Endodermal cell (in vitro differentiated cells): ENCODE results near the gene CCSER1. TPM values are rescaled to one million over a fixed set of nuclear protein-coding genes. Genes with fewer than 3 reads are reported as not detected.

Experiments used
- DNase-seq: peaks from one replicate; pipeline ENCODE4 v3.0.0-alpha.2; 2017
- H3K27ac ChIP-seq: 2 replicates; pipeline ENCODE4 v1.5.1; 2013; ENCODE audit warnings: mild to moderate bottlenecking, low read depth, low read length, moderate library complexity
- H3K27me3 ChIP-seq: 2 replicates; pipeline ENCODE4 v1.6.1; 2013; ENCODE audit warnings: mild to moderate bottlenecking, low read length, moderate library complexity; ENCODE audit not compliant: insufficient read depth, control insufficient read depth, poor library complexity, severe bottlenecking
- H3K36me3 ChIP-seq: 2 replicates; pipeline ENCODE4 v1.7.0; 2013; ENCODE audit warnings: mild to moderate bottlenecking, low read length, moderate library complexity; ENCODE audit not compliant: control insufficient read depth, insufficient read depth
- H3K4me1 ChIP-seq: one replicate; pipeline ENCODE4 v1.7.0; 2013; ENCODE audit warnings: low read length; ENCODE audit not compliant: control insufficient read depth, insufficient read depth
- H3K4me3 ChIP-seq: 2 replicates; pipeline ENCODE4 v1.5.1; 2013; ENCODE audit warnings: mild to moderate bottlenecking, low read length, moderate library complexity
- H3K9ac ChIP-seq: 2 replicates; pipeline ENCODE4 v1.6.1; 2013; ENCODE audit warnings: mild to moderate bottlenecking, low read length, moderate library complexity; ENCODE audit not compliant: poor library complexity, severe bottlenecking; ENCODE audit errors: extremely low read depth
- H3K9me3 ChIP-seq: 2 replicates; pipeline ENCODE4 v1.6.1; 2013; ENCODE audit warnings: mild to moderate bottlenecking, low read length, moderate library complexity; ENCODE audit not compliant: control insufficient read depth
- H3K27ac Mint-ChIP-seq: 2 replicates; pipeline ENCODE4 v1.8.0; 2020; ENCODE audit warnings: mixed read lengths
- H3K27me3 Mint-ChIP-seq: 2 replicates; pipeline ENCODE4 v1.8.0; 2021; ENCODE audit warnings: mild to moderate bottlenecking, mixed read lengths; ENCODE audit not compliant: insufficient read depth
- H3K36me3 Mint-ChIP-seq: 2 replicates; pipeline ENCODE4 v1.8.0; 2020; ENCODE audit warnings: low read depth, mixed read lengths
- H3K4me1 Mint-ChIP-seq: 2 replicates; pipeline ENCODE4 v1.8.0; 2020; ENCODE audit warnings: mixed read lengths
- H3K4me3 Mint-ChIP-seq: 2 replicates; pipeline ENCODE4 v1.8.0; 2020; ENCODE audit warnings: mild to moderate bottlenecking, moderate library complexity, mixed read lengths
- H3K9me3 Mint-ChIP-seq: 2 replicates; pipeline ENCODE4 v1.8.0; 2020; ENCODE audit warnings: mild to moderate bottlenecking, mixed read lengths
- CTCF ChIP-seq: fragments of 200-600 bp; sonication (generic); conservative IDR thresholded peaks from 2 replicates; pipeline ENCODE4 v1.5.0; 2021; ENCODE audit warnings: antibody characterized with exemption, mild to moderate bottlenecking
- WGBS, 2 experiments: methylation state at CpG; one replicate each; pipeline versions ENCODE4 v1.1.5 to v1.1.7; 2013; ENCODE audit warnings: missing lambda C conversion rate in 2 of 2, mixed read lengths in 1 of 2; ENCODE audit not compliant: insufficient coverage in 1 of 2, insufficient read length in 1 of 2; 5-methylcytosine and 5-hydroxymethylcytosine counted together
- total RNA-seq, 2 donors: library from RNA; stranded (reverse); fragmentation: NEBNext Ultra II Directional in 1 of 2; extraction: Animal tissue kit (Norgen Biotek cat#: 25700) in 1 of 2; gene quantifications; 2 replicates in 1 of 2; 3 replicates in 1 of 2; pipeline ENCODE4 v1.2.1, GENCODE V29; 2021

The CCSER1 gene
- total RNA-seq, 2 donors from 2014 or later = 1.1 to 2.2 TPM

GRCh38 chr4:91630054-91630453 is 1502.9 kb downstream of the CCSER1 start:
- no peak for TF ChIP-seq CTCF
- Histone ChIP-seq H3K27me3 (no peaks in the 10 kb centered on the region), H3K36me3 (no peaks in the 10 kb centered on the region), H3K9me3 (peaks cover 7% of the 10 kb centered on the region), H3K4me3 (no peak overlapping the region), H3K4me1 (no peaks in the 10 kb centered on the region), H3K27ac (no peak overlapping the region), H3K9ac (no peak overlapping the region)
- H3K4me3 Mint-ChIP-seq = no peak overlapping the region
- peaks cover 14% of the 10 kb centered on the region for H3K4me1 Mint-ChIP-seq
- no peak overlapping the region for H3K27ac Mint-ChIP-seq
- H3K9me3 Mint-ChIP-seq = peaks cover 6% of the 10 kb centered on the region
- H3K27me3 Mint-ChIP-seq = no peaks in the 10 kb centered on the region
- peaks cover 4% of the 10 kb centered on the region for H3K36me3 Mint-ChIP-seq
- 57% methylated on average over 1 of the region's 1 CpG; no CpG with 5 or more reads in 1 of the 2 experiments for WGBS, 2 experiments
- no peak for DNase-seq

GRCh38 chr4:91630764-91631163 is 1503.6 kb downstream of the CCSER1 start:
- no peak for DNase-seq
- H3K9ac ChIP-seq = no peak overlapping the region
- no peak overlapping the region for H3K27ac ChIP-seq
- H3K36me3 ChIP-seq = no peaks in the 10 kb centered on the region
- Mint-ChIP-seq H3K27me3 (no peaks in the 10 kb centered on the region), H3K4me1 (peaks cover 9% of the 10 kb centered on the region), H3K36me3 (no peaks in the 10 kb centered on the region), H3K4me3 (no peak overlapping the region), H3K27ac (no peak overlapping the region), H3K9me3 (no peaks in the 10 kb centered on the region)
- no peaks in the 10 kb centered on the region for H3K4me1 ChIP-seq
- H3K4me3 ChIP-seq = no peak overlapping the region
- TF ChIP-seq CTCF = no peak
- H3K9me3 ChIP-seq = peaks cover 7% of the 10 kb centered on the region
- H3K27me3 ChIP-seq = no peaks in the 10 kb centered on the region

GRCh38 chr4:91631335-91631734 is 1504.1 kb downstream of the CCSER1 start:
- H3K4me1 Mint-ChIP-seq = peaks cover 13% of the 10 kb centered on the region
- DNase-seq = no peak
- no peaks in the 10 kb centered on the region for H3K36me3 ChIP-seq
- peaks cover 7% of the 10 kb centered on the region for H3K9me3 ChIP-seq
- H3K27me3 Mint-ChIP-seq = no peaks in the 10 kb centered on the region
- H3K27ac Mint-ChIP-seq = no peak overlapping the region
- H3K27me3 ChIP-seq = no peaks in the 10 kb centered on the region
- H3K4me1 ChIP-seq = no peaks in the 10 kb centered on the region
- no peaks in the 10 kb centered on the region for H3K9me3 Mint-ChIP-seq
- WGBS, 2 experiments = 99 to 100% methylated on average over 1 to 3 of the region's 3 CpGs
- no peak for TF ChIP-seq CTCF
- H3K27ac ChIP-seq = no peak overlapping the region
- H3K9ac ChIP-seq = no peak overlapping the region
- H3K4me3 ChIP-seq = no peak overlapping the region
- H3K36me3 Mint-ChIP-seq = no peaks in the 10 kb centered on the region
- no peak overlapping the region for H3K4me3 Mint-ChIP-seq
